GM21723 (cell line): ENCODE measurements around the gene AATF.

ENCODE experiments used
- ATAC-seq: cut with Tn5 transposase; IDR thresholded peaks from one replicate; pipeline ENCODE4 v1.9.1; 2021; ENCODE audit warnings: mild to moderate bottlenecking, moderate library complexity; ENCODE audit not compliant: unreplicated experiment

AATF gene

DNA sequence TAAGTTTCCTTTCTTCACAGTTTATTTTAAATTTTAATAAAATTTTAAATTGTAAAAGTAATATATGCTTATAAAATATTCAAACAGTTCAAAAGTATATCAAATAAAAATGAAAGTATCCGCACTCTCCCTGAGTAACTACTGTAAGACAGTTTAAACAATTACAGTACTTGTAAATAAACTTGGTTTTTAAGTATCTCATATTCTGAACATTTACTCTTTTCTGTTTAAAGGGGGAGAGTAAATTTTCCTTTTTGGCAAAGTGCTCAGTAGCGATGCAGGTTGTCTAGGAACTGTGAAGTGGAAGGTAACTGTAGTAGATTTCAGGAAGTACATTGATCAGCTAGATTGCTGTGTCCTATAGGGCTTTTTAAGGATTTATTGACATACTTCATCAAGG lies 28.8 kb downstream of the AATF start:
- ATAC-seq = no peak

DNA sequence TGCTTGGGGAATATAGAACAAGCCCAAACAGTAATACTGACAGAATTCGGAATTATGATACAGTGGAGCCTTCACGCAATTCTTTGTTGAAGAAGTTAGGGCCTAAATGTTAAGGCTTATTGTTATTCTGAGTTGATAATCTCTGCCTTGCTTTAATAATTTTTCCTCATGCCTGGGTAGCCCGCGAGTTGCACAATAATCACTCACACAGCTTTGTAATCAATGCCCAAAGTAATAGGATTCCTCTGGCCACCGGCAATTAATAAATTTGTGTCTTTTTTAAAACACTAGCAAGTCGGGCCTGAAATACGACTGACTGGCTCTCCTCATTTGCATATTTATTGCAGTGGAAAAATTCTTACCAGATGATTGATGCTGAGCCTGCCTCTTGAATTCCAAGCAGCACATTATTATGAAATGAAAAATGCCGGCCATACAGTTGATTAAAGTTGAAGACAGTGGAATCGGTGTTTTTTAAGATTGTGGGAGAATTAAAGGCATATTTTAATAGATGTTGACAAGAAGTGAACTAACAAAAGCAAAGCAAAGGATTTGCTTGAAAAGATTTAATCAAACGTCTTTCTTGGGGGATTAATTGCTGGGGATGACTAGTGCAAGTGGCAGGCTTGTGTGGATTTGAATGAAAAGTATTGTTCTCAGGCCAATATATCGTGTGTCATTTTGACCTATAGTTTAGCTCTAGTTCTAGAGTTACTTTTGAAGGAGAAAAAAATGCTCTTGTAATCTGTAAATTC lies 30.2 kb downstream of the AATF start:
- ATAC-seq = no peak

DNA sequence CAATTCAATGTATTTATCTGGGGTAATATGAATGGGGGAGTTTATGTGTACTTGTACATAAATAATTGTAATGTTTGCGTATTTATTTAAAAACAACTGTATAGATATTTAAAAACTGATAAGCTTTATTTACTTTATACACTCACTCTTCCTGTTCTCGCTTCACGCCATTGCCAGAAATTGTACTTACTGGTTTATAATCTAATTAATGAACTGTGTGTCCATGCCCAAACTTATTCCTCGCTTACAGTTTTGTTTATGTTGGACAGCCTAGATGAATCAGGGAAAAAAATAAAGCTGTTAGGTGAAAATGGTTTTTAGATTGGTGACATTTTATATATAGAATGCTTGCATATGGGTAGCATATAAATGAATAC lies 30.8 kb downstream of the AATF start:
- no peak for ATAC-seq

DNA sequence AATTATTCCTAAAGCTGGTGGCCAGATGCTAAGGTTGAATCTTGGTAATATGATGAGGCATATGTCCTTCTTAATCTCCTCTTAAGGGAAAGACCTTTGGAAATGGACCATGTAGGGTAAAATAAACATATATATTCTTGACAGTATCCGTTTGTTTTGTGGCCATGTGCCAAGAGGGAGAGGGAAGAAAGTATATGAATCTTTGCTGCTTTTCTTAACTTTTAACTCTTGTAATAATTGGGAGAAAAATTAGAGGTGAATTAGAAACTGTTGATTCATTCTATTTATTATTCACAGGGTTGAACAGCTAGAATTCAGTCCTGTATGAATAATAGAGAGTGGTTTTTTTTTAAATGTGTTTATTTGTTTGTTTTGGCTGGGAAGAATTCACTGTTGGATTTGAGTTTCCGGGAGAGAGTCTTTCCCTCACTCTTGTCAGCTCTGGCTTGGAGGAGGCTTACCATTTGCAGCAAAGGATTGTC lies 31.6 kb downstream of the AATF start:
- no peak for ATAC-seq

DNA sequence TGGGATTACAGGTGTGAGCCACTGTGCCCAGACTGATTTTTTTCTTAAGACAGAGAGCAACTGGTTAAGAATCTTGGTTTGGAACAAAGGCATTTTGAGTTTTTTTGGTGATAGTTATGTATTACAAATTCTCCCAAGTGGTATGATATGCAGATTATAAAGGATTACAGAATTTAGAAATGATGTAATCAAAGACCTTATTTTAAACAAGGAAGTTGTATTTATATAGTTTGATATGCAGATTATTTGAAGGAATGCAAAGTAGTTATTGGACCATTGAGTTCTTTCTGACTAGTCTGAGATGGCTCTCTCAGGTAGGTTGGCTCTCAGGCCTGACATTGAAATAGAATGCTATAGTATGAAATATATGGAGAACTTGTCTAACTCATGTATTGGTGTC lies 34.9 kb downstream of the AATF start:
- ATAC-seq = no peak

DNA sequence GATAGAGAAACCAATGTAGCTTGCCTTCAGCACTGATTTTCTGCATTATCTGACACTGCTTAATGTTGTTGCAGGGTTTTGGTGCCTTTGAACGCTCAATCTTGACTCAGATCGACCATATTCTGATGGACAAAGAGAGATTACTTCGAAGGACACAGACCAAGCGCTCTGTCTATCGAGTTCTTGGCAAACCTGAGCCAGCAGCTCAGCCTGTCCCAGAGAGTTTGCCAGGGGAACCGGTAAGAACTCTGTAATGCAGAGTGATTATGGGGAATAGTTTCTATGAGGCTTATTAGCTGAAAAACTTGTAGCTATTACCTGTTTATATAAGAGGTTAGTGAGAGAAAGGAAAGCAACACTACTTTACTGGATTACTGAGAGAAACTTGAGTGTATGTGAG lies 40.4 kb downstream of the AATF start:
- ATAC-seq = no peak

DNA sequence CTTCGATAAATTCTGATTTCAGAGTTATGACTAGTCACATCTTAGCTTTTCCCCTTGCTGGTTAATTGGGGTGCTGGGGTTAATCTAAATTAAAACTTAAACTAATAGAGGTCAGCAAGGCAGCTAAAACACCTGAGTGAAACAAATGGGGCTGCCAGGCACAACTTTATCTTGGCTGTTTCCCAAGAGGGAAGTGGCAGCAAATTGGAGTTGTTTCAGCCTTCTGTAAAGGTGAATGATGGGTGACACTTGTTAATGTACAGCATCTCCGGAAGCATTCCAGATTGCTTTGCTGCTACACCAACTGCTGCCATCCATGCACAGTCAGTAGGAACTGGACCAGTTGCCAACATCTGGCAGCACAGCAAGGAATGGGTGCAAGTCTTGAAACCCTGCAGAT lies 43.9 kb downstream of the AATF start:
- no peak for ATAC-seq

DNA sequence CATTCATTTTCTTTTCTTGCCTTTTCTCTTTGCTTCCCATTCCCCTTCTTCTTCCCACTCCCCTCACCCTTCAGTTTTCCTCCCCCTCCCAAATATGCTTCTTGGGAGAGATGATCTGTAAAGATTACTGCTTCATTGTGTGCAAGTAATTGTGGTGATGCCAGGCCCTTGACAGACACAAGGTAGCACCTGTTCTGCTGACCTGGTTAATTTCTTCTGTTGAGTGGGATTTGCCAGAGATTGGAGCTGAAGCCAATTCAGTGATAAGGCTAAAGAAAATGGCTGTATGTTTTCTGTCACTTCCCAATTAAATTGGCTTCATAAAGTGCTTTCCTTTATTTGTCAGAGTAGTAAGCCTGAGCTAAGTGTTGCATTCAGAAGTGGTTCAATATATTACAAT lies 44.5 kb downstream of the AATF start:
- ATAC-seq = no peak

DNA sequence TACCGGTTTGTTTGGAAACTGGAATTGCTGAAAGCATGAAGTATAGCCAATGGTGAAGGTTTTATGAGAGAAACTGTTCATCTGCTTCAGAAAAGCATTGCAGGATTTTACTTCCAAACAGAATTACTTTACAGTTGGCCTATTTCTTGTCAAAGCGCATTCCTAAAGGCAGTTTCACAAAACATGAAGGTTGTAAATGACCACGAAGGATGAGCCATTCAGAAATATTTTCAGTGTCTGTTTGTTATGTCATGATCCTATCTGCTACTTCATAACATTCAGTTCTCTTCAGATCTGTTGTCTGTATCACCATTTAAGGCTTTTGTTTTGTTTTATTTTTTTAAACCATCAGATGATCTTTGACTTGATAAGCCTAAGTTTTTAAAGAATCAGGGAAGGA lies 45.7 kb downstream of the AATF start:
- no peak for ATAC-seq

DNA sequence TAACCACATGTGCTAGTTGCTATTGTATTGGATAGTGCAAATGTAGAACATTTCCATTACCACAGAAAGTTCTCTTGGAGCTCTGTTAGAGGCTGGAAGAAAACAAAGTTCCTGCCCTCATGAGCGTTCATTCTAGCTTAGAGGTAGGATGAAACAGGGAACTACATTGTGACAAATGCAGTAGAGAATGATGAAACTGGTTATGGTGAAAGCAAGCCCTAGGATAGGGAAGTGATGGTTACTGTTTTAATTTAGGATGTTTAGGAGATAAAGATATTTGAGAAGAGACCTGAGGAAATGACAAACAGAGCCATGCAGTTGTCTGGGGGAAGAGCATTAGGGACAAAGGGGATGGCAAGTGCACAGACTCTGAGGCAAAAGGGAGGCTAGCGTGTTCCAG lies 50.7 kb downstream of the AATF start:
- no peak for ATAC-seq

DNA sequence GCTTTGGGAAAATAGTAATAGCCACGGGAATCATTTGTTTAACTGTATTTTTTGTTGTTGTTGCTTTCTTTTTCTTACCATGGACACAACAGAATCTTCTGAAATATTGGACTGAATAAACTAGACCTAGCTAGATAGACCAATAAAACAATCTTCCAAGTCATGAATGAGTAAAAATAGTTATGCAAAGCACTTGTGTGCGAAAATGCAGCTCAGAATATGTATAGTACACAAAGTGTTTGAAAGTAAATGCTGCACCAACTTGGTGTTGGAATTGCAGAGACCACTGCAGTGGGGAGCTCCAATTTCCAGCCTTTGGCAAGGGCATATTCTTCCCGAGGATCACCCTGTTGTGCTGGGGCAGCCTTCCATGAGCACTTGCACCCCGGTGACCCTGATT lies 68.0 kb downstream of the AATF start:
- ATAC-seq = no peak

DNA sequence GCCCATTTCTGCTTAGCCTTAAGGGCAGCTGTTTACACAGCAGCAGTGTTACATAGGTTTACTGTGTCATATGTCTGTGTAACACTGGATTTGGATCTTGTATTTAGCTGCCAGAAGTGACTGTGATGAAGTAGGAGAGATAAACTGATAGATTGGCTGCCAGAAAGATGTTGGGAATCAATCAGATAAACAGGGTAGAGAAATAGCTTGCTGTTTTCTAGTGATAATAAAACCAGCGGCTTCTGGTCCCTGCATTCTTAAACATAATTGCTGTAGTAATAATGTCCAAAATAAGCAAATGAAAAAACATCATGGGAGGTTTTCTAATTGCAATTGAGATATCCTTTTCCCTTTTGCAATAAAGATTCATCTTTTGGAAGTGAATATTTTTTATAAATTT lies 68.7 kb downstream of the AATF start:
- ATAC-seq = no peak

DNA sequence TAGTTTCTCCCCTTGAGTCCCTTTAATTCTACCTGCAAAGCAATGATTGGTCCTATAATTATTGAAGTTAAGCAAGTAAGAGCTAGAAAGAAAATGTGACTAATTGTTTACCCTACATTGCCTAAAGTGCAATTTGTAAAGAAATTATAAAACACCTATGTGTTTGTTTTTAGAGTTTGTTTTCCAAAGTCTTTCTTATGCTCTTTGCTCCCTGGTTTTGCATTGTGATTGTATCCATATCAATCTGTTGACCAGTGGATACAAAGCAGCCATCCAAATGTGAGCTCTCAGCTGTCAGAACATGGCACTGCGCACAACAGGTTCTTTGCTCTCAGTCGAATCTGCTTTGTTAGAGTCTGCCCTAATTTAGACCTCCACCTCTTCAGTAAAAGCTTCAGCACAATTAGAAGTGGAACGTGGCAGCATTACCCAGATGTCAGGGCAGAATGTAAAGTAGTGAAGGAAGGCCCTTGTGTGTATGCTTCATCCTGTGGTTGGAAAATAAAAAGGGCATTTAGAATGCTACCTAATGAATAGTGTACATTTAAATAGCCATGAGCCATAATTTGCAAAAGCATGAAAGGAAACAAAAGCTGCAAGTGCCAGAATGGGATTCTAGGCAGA lies 70.5 kb downstream of the AATF start:
- no peak for ATAC-seq

DNA sequence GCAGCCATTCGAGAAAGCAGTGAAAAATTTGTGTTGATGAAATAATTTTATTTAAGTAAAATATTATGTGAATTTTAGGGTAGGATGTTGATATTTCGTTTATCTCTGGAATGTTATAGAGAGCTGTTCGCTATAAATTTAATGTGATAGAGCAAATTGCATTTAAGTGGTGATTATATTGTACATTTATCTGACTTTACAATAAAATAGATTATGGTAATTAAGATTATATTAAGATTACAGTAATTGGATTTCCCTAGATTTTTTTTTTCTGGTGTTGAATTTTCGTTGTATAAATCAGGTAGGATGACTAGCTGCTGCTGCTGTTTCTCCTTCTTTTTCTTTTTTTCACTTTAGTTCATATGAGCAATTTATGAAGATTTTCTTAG lies 71.0 kb downstream of the AATF start:
- no peak for ATAC-seq

DNA sequence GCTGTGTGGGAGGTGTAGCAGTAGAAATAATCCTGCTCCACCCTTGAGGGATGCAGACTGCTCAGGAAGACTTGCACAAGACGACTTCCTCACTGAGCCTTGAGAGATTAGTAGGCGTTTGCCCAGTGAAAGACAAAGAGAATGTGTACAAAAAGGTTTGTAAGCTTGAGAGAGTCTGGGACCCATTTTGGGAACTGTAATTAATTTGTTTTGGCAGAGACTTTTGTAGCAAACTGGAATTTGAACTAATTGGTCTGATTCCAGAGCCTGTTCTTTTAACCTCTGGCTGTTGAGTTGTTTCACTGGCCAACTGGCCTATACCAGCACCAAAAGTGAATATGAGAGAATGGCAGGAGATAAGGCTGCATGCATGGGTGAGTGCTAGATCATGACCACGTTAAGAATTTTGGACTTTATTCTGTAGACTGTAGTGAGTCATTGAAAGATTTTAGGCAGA lies 75.5 kb downstream of the AATF start:
- ATAC-seq = no peak

DNA sequence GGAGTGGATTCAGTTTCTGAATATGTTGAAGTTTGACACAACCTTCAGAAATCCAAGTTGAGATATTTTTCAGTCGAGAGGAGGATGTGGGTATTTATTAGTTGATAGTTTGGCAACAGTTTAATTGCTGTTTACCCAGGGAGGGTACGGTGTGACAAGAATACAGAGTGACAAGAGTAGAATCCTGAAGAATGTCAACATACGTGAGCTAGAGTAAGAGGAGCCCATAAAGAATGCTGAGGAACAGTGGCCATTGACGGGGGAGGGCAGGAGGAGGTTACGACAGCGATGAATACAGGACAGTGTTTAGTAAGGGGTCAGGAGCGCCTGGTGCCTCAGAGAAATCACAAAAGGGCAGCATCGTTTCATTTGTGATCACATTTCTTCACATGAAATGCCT lies 76.5 kb downstream of the AATF start:
- no peak for ATAC-seq

DNA sequence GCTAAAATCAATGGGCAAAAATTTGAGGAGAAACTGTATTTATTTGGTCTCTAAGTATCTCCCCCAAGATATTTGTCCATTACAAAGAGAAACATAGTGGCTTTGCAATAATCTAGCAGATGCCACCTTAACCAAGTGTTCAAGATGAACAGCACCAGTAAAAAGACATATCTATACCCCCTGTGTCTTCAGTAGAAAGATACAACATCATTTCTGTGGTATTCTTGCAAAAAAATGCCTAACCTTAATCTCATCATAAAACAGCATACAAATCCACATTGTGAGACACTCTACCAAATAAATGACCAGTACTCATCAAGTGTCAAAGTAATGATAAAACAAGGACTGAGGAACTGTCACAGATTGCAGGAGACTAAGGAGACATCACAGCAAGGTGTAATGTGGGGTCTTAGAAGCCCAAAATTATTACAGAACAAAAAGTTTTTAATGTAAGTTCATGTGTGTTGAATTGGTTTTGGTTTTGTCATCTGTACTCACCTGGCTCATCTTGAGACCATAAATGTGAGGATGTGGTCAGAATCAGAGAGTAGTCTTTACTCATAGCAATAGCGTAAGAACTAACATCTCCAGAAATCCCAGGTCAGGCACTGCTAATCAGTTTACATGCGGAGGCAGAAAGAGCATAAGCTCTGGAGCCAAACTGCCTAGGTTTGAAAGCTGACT lies 77.2 kb downstream of the AATF start:
- ATAC-seq = no peak

DNA sequence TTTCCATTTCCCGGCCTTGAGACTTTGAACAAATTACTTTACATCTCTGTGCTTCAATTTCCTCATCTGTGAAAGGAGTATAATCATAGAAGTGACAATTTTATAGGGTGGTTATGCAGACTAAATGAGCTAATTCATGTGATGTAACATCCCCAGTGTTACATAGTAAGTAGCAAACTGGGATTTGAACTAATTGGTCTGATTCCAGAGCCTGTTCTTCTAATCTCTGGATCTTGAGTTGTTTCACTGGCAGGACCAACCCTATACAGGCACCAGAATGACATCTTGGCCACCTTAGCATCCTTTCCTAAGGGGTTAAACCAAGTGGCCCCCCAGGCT lies 77.7 kb downstream of the AATF start:
- no peak for ATAC-seq

DNA sequence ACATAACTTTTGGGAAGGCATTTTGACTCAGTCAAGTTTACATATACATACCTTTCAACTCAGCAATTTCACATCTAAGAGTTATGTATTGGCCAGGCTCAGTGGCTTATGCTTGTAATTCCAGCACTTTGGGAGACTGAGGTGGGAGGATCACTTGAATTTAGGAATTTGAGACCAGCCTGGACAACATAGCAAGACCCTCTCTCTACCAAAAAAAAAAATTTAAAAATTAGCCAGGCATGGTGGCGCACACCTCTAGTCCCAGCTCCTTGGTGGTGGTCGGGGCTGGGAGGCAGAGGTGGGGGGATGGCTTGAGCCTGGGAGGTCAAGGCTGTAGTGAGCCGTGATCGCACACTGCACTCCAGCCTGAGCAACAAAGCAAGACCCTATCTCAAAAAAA lies 79.3 kb downstream of the AATF start:
- no peak for ATAC-seq

DNA sequence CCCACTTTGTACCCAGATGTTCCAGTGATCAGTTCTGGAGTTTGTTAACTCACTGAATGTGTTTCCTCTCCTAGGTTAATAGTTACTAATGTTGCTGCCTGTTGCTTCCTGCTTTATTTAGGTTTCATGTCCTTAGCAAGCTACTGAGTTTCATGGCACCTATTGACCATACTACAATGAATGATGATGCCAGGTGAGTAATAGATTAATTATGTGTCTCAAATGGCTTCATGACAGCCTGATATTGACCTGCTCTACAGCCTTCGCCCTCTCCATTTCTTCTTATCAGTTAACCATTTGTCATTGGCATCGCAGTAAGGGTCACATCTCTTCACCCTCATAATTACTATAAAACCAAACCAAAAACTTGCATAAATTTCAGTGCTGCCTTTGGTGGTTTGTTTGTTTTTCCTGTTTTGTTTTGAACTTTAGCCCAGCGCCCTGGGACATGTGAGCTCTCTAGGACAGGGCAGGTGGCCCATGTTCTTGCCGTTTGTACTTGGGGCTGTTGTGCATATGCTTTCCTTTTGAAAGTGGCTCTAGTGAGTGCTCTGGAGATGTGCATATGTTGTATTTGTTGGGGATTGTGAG lies 82.8 kb downstream of the AATF start:
- no peak for ATAC-seq

DNA sequence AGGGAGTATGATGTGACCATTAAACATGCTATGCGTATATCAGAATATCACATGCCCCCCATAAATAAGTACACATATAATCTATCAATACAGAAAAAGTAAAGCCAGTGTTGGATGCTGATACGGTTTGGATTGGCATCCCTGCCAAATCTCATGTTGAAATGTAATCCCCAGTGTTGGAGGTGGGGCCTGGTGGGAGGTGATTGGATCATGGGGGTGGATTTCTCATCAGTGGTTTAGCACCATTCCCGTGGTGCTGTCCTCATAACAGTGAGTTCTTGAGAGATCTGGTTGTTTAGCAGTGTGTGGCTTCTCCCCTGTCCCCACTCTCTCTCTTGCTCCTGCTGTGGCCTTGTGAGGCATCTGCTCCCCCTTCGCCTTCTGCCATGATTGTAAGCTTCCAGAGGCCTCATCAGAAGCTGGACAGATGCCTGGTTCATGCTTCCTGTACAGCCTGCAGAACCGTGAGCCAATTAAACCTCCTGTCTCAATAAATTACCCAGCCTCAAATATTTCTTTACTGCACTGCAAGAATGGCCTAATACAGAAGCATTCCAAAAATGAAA lies 88.9 kb downstream of the AATF start:
- ATAC-seq = no peak

DNA sequence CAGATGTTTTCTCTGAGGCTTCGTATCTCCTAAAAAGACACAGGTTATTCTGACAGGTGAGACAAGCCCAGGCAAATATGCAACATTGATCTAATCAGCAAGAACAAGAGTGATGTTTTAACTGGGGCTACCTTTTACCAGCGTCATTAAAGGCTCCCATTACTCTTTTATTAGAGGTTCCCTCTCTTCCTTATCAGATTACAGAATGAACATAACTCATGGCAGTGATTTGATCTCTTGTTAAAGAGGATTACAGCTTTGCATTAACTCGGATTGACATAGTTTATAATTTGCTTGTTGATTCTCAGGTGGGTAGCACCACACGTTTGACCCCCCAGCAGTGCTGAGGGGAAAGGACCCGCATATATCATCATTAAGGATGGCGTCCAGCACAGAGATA lies 90.5 kb downstream of the AATF start:
- no peak for ATAC-seq
